Measurements from ENCODE around the gene OSBPL2.

OSBPL2 gene

GRCh38 chr20:62208061-62208794 lies 30.1 kb upstream of the OSBPL2 start:
- no peak for DNase-seq

GRCh38 chr20:62208795-62209755 lies 29.2 kb upstream of the OSBPL2 start:
- DNase-seq = no peak

- no peak for DNase-seq
Measured at GRCh38 chr20:62209850-62210495, 28.3 kb upstream of the OSBPL2 start.

- DNase-seq = peak; percentile 97
Measured at GRCh38 chr20:62210496-62210855, 27.8 kb upstream of the OSBPL2 start.

- DNase-seq = no peak
Measured at GRCh38 chr20:62211216-62211615, 27.1 kb upstream of the OSBPL2 start.

GRCh38 chr20:62211769-62212288 lies 26.5 kb upstream of the OSBPL2 start:
- no peak for DNase-seq

GRCh38 chr20:62212299-62212698 lies 26.0 kb upstream of the OSBPL2 start:
- DNase-seq = no peak

- no peak for DNase-seq
Measured at GRCh38 chr20:62214067-62214466, 24.3 kb upstream of the OSBPL2 start.

GRCh38 chr20:62215020-62215990 lies 23.0 kb upstream of the OSBPL2 start:
- no peak for DNase-seq

GRCh38 chr20:62215991-62216635 lies 22.2 kb upstream of the OSBPL2 start:
- DNase-seq = no peak

- DNase-seq = no peak
Measured at GRCh38 chr20:62216636-62217566, 21.4 kb upstream of the OSBPL2 start.

GRCh38 chr20:62217913-62218773 lies 20.2 kb upstream of the OSBPL2 start:
- no peak for DNase-seq

GRCh38 chr20:62219101-62219991 lies 19.0 kb upstream of the OSBPL2 start:
- DNase-seq = peak; percentile 72

GRCh38 chr20:62219992-62220665 lies 18.2 kb upstream of the OSBPL2 start, which contains the start of gene HRH3:
Gene HRH3, minus strand, starts transcription at chr20:62220278. Its CDS starts 308 bp downstream, at chr20:62219970.
- peak; percentile 74 for DNase-seq

- DNase-seq = peak; percentile 82
Measured at GRCh38 chr20:62220666-62221568, 17.4 kb upstream of the OSBPL2 start.

GRCh38 chr20:62222266-62222850 lies 16.0 kb upstream of the OSBPL2 start:
- no peak for DNase-seq

Data from NCI-H146 (cell line).